ENCODE data around the gene GIPC1.
"Not testable (repeated sequence)": the region's sequence is repeated elsewhere in the genome, so short reads cannot be mapped to it uniquely, and the experiment has no call there.

The GIPC1 gene, protein sequence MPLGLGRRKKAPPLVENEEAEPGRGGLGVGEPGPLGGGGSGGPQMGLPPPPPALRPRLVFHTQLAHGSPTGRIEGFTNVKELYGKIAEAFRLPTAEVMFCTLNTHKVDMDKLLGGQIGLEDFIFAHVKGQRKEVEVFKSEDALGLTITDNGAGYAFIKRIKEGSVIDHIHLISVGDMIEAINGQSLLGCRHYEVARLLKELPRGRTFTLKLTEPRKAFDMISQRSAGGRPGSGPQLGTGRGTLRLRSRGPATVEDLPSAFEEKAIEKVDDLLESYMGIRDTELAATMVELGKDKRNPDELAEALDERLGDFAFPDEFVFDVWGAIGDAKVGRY

GRCh38 chr19:14496029-14496833 is at the start of gene GIPC1:
GIPC1 (minus strand) TSS chr19:14496127; CDS start chr19:14482976, 13,151 bp downstream.
- Histone ChIP-seq H3K27ac (ENCODE audit: low read length) (peak within 1 kb of the TSS; percentile 31), H3K36me3 (ENCODE audit: control insufficient read depth in 2 of 2, insufficient read depth in 2 of 2, low read length in 2 of 2) (peaks cover 0 to 4% of the 10 kb centered on the region in 2 donors), H3K9ac (ENCODE audit: low read length in 2 of 2) (peak within 1 kb of the TSS; percentile 72 to 78), H3K9me3 (ENCODE audit: control insufficient read depth in 2 of 2, low read length in 2 of 2) (no peaks in the 10 kb centered on the region), H3K27me3 (ENCODE audit: control insufficient read depth in 1 of 2, insufficient read depth in 2 of 2, low read length in 2 of 2) (no peaks in the 10 kb centered on the region), H3K4me1 (ENCODE audit: control insufficient read depth, insufficient read depth, low read length) (peaks cover 26% of the 10 kb centered on the region), H3K4me3 (ENCODE audit: low read length in 2 of 2) (peak within 1 kb of the TSS; percentile 82 to 90)

DNA sequence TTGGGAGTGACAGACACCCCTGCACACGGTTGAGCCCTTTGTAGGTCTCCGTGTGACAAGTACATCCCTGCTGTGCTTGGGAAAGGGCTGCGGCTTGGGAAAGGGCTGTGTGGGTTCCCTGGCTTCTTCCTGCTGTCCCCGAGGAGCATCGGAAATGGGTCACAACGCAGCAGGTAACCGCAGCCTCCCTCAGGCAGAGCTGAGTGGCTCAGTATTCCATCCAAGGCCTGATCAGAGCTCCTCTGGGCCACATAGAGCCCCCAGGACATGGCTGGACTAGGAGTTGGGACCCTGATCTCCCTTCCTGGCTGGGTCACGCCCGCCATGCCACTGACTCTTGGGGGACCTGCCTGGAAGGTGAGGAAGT is 49.8 kb upstream of the GIPC1 start:
- peaks cover 13% of the 10 kb centered on the region for H3K4me1 ChIP-seq (ENCODE audit: control insufficient read depth, insufficient read depth, low read length)
- H3K4me3 ChIP-seq (ENCODE audit: low read length in 2 of 2): peak overlapping the region in 1 of 2 donors; percentile 57
- no peaks in the 10 kb centered on the region for H3K9me3 ChIP-seq (ENCODE audit: control insufficient read depth in 2 of 2, low read length in 2 of 2)
- peaks cover 0 to 2% of the 10 kb centered on the region in 2 donors for H3K36me3 ChIP-seq (ENCODE audit: control insufficient read depth in 2 of 2, insufficient read depth in 2 of 2, low read length in 2 of 2)
- no peaks in the 10 kb centered on the region for H3K27me3 ChIP-seq (ENCODE audit: control insufficient read depth in 1 of 2, insufficient read depth in 2 of 2, low read length in 2 of 2)
- no peak overlapping the region for H3K9ac ChIP-seq (ENCODE audit: low read length in 2 of 2)
- no peak overlapping the region for H3K27ac ChIP-seq (ENCODE audit: low read length)

DNA sequence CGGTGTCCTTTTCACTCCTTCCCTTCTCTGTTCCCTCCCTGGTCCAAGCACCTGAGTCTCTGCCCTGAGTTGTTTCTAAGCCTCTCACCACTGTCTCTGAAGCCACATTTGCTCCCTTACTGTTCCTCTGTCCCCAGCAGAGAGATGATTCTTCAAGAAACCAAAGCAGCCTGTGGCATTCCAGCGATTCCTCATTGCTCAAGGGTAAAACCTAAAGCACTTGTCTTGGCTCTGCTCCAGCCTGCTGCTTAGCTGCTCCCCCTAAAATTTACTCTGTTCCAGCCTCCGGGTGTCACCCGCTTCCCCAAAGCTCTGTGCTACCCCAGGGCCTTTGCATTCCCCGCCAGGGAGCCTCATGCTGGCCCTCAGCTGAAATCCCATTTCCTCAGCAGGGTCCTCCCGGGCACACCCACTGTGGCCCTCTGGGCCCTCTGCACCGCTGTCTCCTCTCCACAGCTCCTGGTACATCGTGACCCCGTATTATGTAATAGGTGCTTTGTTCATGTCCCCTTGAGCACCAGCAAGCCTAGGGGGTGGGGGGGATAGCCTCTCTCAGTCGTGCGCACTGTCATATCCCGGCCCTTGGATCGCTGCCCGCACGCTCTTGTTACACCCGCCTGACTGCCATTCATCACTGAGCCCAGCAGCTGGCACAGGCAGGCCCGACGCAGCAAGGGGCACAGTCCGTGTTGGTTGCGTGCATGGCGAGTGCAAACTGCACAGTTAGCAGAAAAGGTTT is 49.2 kb upstream of the GIPC1 start:
- Histone ChIP-seq H3K27me3 (ENCODE audit: control insufficient read depth in 1 of 2, insufficient read depth in 2 of 2, low read length in 2 of 2) (no peaks in the 10 kb centered on the region), H3K4me1 (ENCODE audit: control insufficient read depth, insufficient read depth, low read length) (peaks cover 13% of the 10 kb centered on the region), H3K9ac (ENCODE audit: low read length in 2 of 2) (no peak overlapping the region), H3K27ac (ENCODE audit: low read length) (no peak overlapping the region), H3K9me3 (ENCODE audit: control insufficient read depth in 2 of 2, low read length in 2 of 2) (no peaks in the 10 kb centered on the region), H3K4me3 (ENCODE audit: low read length in 2 of 2) (peak overlapping the region in 1 of 2 donors; percentile 57), H3K36me3 (ENCODE audit: control insufficient read depth in 2 of 2, insufficient read depth in 2 of 2, low read length in 2 of 2) (peaks cover 0 to 2% of the 10 kb centered on the region in 2 donors)

GRCh38 chr19:14544047-14544446 is 48.1 kb upstream of the GIPC1 start:
- H3K27ac ChIP-seq (ENCODE audit: low read length): no peak overlapping the region

DNA sequence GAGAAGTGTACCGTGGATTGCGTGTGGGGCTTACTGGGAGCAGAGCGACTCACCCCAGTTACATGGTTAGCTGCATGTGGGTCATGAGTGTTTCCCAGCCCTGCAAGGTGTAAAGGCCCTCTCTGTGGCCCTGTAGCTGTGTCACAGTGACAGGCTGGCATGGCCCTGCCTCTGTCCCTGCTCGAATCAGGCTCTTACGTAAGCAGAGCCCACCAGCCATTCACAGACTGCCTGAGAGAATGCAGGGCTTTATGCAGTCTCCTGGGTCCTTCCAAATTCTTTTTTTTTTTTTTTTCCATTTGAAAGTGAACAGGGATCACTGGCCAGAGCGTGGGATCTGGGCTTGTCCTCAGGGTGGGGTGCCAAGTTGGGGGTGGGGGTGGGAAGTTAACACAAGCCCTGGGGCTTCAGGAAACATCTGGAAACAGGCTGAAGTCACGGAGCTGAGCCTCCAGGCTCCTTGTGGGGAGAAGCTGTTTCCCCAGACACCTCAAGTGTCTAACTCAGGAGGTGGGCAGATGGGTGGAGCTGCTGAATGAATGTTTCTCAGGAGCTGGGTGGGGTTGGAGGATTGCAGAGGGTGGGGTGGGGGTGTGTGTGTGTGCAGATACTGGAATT is 46.9 kb upstream of the GIPC1 start:
- Histone ChIP-seq H3K36me3 (ENCODE audit: control insufficient read depth in 2 of 2, insufficient read depth in 2 of 2, low read length in 2 of 2) (no peaks in the 10 kb centered on the region), H3K27me3 (ENCODE audit: control insufficient read depth in 1 of 2, insufficient read depth in 2 of 2, low read length in 2 of 2) (no peaks in the 10 kb centered on the region), H3K9me3 (ENCODE audit: control insufficient read depth in 2 of 2, low read length in 2 of 2) (no peaks in the 10 kb centered on the region), H3K9ac (ENCODE audit: low read length in 2 of 2) (no peak overlapping the region), H3K27ac (ENCODE audit: low read length) (no peak overlapping the region), H3K4me3 (ENCODE audit: low read length in 2 of 2) (no peak overlapping the region), H3K4me1 (ENCODE audit: control insufficient read depth, insufficient read depth, low read length) (peaks cover 13% of the 10 kb centered on the region)

More at GRCh38 chr19:14544047-14544446, 48.1 kb upstream of the GIPC1 start:
- Histone ChIP-seq H3K9ac (ENCODE audit: low read length in 2 of 2) (no peak overlapping the region), H3K36me3 (ENCODE audit: control insufficient read depth in 2 of 2, insufficient read depth in 2 of 2, low read length in 2 of 2) (peaks cover 0 to 2% of the 10 kb centered on the region in 2 donors), H3K27me3 (ENCODE audit: control insufficient read depth in 1 of 2, insufficient read depth in 2 of 2, low read length in 2 of 2) (no peaks in the 10 kb centered on the region), H3K4me1 (ENCODE audit: control insufficient read depth, insufficient read depth, low read length) (peaks cover 13% of the 10 kb centered on the region), H3K4me3 (ENCODE audit: low read length in 2 of 2) (no peak overlapping the region), H3K9me3 (ENCODE audit: control insufficient read depth in 2 of 2, low read length in 2 of 2) (no peaks in the 10 kb centered on the region)

DNA sequence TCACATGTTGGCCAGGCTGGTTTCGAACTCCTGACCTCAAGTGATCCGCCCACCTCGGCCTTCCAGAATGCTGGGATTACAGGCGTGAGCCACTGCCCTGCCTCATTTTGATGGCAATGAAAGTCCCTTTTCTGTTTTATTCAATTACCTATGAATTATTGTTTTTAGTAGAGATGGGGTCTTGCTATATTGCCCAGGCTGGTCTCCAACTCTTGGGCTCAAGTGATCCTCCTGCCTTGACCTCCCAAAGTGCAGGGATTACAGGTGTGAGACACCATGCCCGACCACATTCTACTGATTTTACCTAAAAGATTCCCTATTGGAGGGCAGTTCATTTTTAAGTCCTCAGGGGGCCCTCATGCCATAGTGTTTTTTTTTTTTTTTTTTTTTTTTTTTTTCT is 46.1 kb upstream of the GIPC1 start:
- peaks cover 18% of the 10 kb centered on the region for H3K4me1 ChIP-seq (ENCODE audit: control insufficient read depth, insufficient read depth, low read length)
- H3K9me3 ChIP-seq (ENCODE audit: control insufficient read depth in 2 of 2, low read length in 2 of 2); H3K9ac ChIP-seq (ENCODE audit: low read length in 2 of 2); H3K4me3 ChIP-seq (ENCODE audit: low read length in 2 of 2); H3K27me3 ChIP-seq (ENCODE audit: control insufficient read depth in 1 of 2, insufficient read depth in 2 of 2, low read length in 2 of 2); H3K36me3 ChIP-seq (ENCODE audit: control insufficient read depth in 2 of 2, insufficient read depth in 2 of 2, low read length in 2 of 2); H3K27ac ChIP-seq (ENCODE audit: low read length): not testable (repeated sequence)

DNA sequence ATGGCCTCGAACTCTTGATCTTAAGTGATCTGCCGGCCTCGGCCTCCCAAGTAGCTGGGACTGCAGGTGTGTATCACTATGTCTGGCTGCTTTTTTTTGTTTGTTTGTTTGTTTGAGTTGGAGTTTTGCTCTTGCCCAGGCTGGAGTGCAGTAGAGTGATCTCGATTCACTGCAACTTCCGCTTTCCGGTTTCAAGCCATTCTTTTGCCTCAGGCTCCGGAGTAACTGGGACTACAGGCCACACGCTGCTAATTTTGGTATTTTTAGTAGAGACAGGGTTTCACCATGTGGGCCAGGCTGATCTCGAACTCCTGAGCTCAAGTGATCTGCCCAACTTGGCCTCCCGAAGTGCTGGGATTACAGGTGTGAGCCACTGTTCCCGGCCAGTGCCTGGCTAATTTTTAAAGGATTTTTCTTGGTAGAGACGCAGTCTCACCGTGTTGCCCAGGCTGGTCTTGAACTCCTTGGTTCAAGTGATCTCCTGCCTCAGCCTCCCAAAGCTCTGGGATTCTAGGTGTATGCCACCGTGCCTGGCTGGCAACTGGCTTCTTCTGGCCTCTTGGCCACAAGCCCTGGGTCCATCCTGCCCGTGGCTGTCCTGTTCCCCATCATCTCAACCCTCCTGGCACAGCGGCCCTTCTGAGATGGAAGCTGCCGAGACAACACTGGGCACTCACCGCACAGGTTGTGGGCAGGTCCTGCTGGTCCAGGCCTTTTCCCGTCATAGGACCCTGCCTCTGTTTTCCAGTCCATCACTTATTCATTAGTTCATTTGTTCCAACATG is 45.0 kb upstream of the GIPC1 start:
- Histone ChIP-seq H3K4me3 (ENCODE audit: low read length in 2 of 2) (no peak overlapping the region), H3K9ac (ENCODE audit: low read length in 2 of 2) (no peak overlapping the region), H3K27ac (ENCODE audit: low read length) (no peak overlapping the region), H3K36me3 (ENCODE audit: control insufficient read depth in 2 of 2, insufficient read depth in 2 of 2, low read length in 2 of 2) (no peaks in the 10 kb centered on the region), H3K4me1 (ENCODE audit: control insufficient read depth, insufficient read depth, low read length) (peaks cover 17% of the 10 kb centered on the region), H3K27me3 (ENCODE audit: control insufficient read depth in 1 of 2, insufficient read depth in 2 of 2, low read length in 2 of 2) (no peaks in the 10 kb centered on the region), H3K9me3 (ENCODE audit: control insufficient read depth in 2 of 2, low read length in 2 of 2) (no peaks in the 10 kb centered on the region)

DNA sequence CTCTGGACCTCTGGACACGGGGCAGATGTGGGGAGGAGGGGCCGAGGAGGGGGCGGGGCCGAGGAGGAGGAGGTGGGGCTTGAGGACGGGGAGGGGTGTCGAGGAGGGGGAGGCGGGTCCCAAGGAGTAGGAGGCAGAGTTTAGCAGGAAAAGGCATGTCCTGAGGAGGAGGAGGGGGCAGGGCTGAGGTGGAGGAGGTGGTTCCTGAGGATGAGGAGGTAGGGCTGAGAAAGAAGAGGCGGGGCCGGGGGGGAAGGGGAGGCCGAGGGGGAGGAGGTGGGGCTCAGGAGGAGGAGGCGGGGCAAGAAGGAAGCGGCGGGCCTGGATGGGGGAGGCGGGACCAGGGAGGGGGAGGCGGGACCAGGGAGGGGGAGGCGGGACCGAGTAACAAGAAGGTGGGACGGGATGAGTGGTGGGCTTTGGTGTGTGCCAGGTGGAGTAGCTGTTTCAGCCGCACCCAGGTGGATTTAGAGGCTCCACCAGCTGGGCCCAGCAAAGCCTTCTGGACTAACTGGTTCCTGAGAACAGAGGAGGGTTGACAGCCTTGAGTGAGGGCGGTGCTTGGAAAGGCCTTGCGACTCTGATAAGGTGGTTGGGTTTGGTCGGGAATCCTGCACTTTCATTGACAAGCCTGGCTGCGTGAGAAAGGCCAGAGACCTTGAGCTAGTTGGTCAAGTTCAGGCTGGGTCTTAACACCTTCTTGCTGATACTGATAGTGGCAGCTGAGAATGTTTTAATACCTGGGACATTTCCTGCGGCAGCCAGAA is 41.2 kb upstream of the GIPC1 start:
- Histone ChIP-seq H3K27me3 (ENCODE audit: control insufficient read depth in 1 of 2, insufficient read depth in 2 of 2, low read length in 2 of 2) (no peaks in the 10 kb centered on the region), H3K9me3 (ENCODE audit: control insufficient read depth in 2 of 2, low read length in 2 of 2) (no peaks in the 10 kb centered on the region), H3K4me3 (ENCODE audit: low read length in 2 of 2) (peak overlapping the region; percentile 27 to 71), H3K4me1 (ENCODE audit: control insufficient read depth, insufficient read depth, low read length) (peaks cover 5% of the 10 kb centered on the region), H3K9ac (ENCODE audit: low read length in 2 of 2) (no peak overlapping the region), H3K36me3 (ENCODE audit: control insufficient read depth in 2 of 2, insufficient read depth in 2 of 2, low read length in 2 of 2) (peaks cover 0 to 3% of the 10 kb centered on the region in 2 donors), H3K27ac (ENCODE audit: low read length) (no peak overlapping the region)

GRCh38 chr19:14533450-14533849 is 37.5 kb upstream of the GIPC1 start:
- H3K9ac ChIP-seq (ENCODE audit: low read length in 2 of 2): no peak overlapping the region
- no peak overlapping the region for H3K27ac ChIP-seq (ENCODE audit: low read length)
- peaks cover 0 to 3% of the 10 kb centered on the region in 2 donors for H3K36me3 ChIP-seq (ENCODE audit: control insufficient read depth in 2 of 2, insufficient read depth in 2 of 2, low read length in 2 of 2)
- no peaks in the 10 kb centered on the region for H3K27me3 ChIP-seq (ENCODE audit: control insufficient read depth in 1 of 2, insufficient read depth in 2 of 2, low read length in 2 of 2)
- peaks cover 8% of the 10 kb centered on the region for H3K4me1 ChIP-seq (ENCODE audit: control insufficient read depth, insufficient read depth, low read length)
- H3K4me3 ChIP-seq (ENCODE audit: low read length in 2 of 2): no peak overlapping the region
- H3K9me3 ChIP-seq (ENCODE audit: control insufficient read depth in 2 of 2, low read length in 2 of 2): no peaks in the 10 kb centered on the region
